CD14-positive monocyte (primary cell): ENCODE results near the gene OR1N1. TPM values are rescaled to one million over a fixed set of nuclear protein-coding genes. Genes with fewer than 3 reads are reported as not detected.

Experiments
- DNase-seq, 3 donors: peaks; one replicate each; pipeline ENCODE4 v3.0.0-alpha.2; 2011 to 2022
- H2AFZ ChIP-seq: 2 replicates; pipeline ENCODE4 v1.6.0; 2012; ENCODE audit warnings: mild to moderate bottlenecking, low read depth, low read length, inconsistent platforms; ENCODE audit not compliant: insufficient read depth, poor library complexity, severe bottlenecking
- H3K27ac ChIP-seq, 2 donors: 1 replicate in 1 of 2; 2 replicates in 1 of 2; pipeline ENCODE4 v1.5.1; 2012 to 2013; ENCODE audit warnings: low read length in 2 of 2, control low read depth in 1 of 2, inconsistent platforms in 1 of 2, low read depth in 1 of 2, mild to moderate bottlenecking in 1 of 2
- H3K27me3 ChIP-seq, 2 donors: one replicate each; pipeline versions ENCODE4 v1.6.0 to v1.6.1; 2011 to 2013; ENCODE audit warnings: low read length in 2 of 2; ENCODE audit not compliant: control insufficient read depth in 2 of 2, insufficient read depth in 2 of 2
- H3K36me3 ChIP-seq, 2 donors: replicated peaks in 1 of 2; 1 replicate in 1 of 2; 2 replicates in 1 of 2; pipeline versions ENCODE4 v1.5.1 to v1.6.1; 2012 to 2013; ENCODE audit warnings: low read length in 2 of 2, control low read depth in 1 of 2, inconsistent platforms in 1 of 2, mild to moderate bottlenecking in 1 of 2; ENCODE audit not compliant: insufficient read depth in 2 of 2, control insufficient read depth in 1 of 2
- H3K4me1 ChIP-seq, 2 donors: 1 replicate in 1 of 2; 2 replicates in 1 of 2; pipeline versions ENCODE4 v1.5.1 to v1.6.1; 2012 to 2013; ENCODE audit warnings: low read length in 2 of 2, control low read depth in 1 of 2, inconsistent platforms in 1 of 2, mild to moderate bottlenecking in 1 of 2, moderate library complexity in 1 of 2; ENCODE audit not compliant: insufficient read depth in 2 of 2, control insufficient read depth in 1 of 2
- H3K4me2 ChIP-seq: replicated peaks from 2 replicates; pipeline ENCODE3; 2012; ENCODE audit warnings: low read length, moderate library complexity, mild to moderate bottlenecking; ENCODE audit not compliant: poor library complexity, severe bottlenecking; ENCODE audit errors: extremely low read depth
- H3K4me3 ChIP-seq, 3 experiments: fragments of 200-600 bp in 1 of 3; sonication (generic) in 1 of 3; replicated peaks in 1 of 3; 1 replicate in 2 of 3; 2 replicates in 1 of 3; pipeline ENCODE4 v1.5.1; 2011 to 2013; ENCODE audit warnings: low read length in 3 of 3, mild to moderate bottlenecking in 3 of 3, control low read depth in 2 of 3, low read depth in 2 of 3, inconsistent platforms in 1 of 3, moderate library complexity in 1 of 3
- H3K79me2 ChIP-seq: 2 replicates; pipeline ENCODE4 v1.6.0; 2012; ENCODE audit warnings: mild to moderate bottlenecking, control low read depth, inconsistent platforms, low read length, moderate library complexity; ENCODE audit not compliant: insufficient read depth
- H3K9ac ChIP-seq: 2 replicates; pipeline ENCODE4 v1.6.0; 2017; ENCODE audit warnings: low read length, mild to moderate bottlenecking; ENCODE audit not compliant: insufficient read depth, poor library complexity, severe bottlenecking
- H3K9me3 ChIP-seq, 2 donors: replicated peaks in 1 of 2; 1 replicate in 1 of 2; 2 replicates in 1 of 2; pipeline versions ENCODE4 v1.5.1 to v1.6.1; 2012 to 2013; ENCODE audit warnings: low read length in 2 of 2, control low read depth in 1 of 2; ENCODE audit not compliant: control insufficient read depth in 1 of 2, insufficient read depth in 1 of 2
- H4K20me1 ChIP-seq: 2 replicates; pipeline ENCODE4 v1.6.0; 2012; ENCODE audit warnings: mild to moderate bottlenecking, low read length, control low read depth, moderate library complexity; ENCODE audit not compliant: insufficient read depth
- H3K27ac Mint-ChIP-seq, 7 donors: one replicate each; pipeline ENCODE4 v1.8.0; 2020; ENCODE audit warnings: mild to moderate bottlenecking in 7 of 7, mixed read lengths in 7 of 7, moderate library complexity in 6 of 7, inconsistent platforms in 2 of 7
- H3K27me3 Mint-ChIP-seq, 3 donors: one replicate each; pipeline ENCODE4 v1.8.0; 2021 to 2022; ENCODE audit warnings: low read depth in 3 of 3, mild to moderate bottlenecking in 3 of 3, mixed read lengths in 3 of 3, moderate library complexity in 3 of 3, inconsistent platforms in 1 of 3
- H3K36me3 Mint-ChIP-seq, 2 donors: one replicate each; pipeline ENCODE4 v1.8.0; 2020; ENCODE audit warnings: mixed read lengths in 2 of 2, inconsistent platforms in 1 of 2, mild to moderate bottlenecking in 1 of 2
- H3K4me1 Mint-ChIP-seq: one replicate; pipeline ENCODE4 v1.8.0; 2020; ENCODE audit warnings: mild to moderate bottlenecking, mixed read lengths
- H3K4me3 Mint-ChIP-seq, 2 donors: one replicate each; pipeline ENCODE4 v1.8.0; 2020; ENCODE audit warnings: mild to moderate bottlenecking in 2 of 2, mixed read lengths in 2 of 2, moderate library complexity in 1 of 2
- H3K9me3 Mint-ChIP-seq, 7 donors: one replicate each; pipeline ENCODE4 v1.8.0; 2020 to 2022; ENCODE audit warnings: mixed read lengths in 7 of 7, mild to moderate bottlenecking in 6 of 7, moderate library complexity in 6 of 7, inconsistent platforms in 2 of 7
- CTCF ChIP-seq: fragments of 200-600 bp; IDR thresholded peaks from one replicate; pipeline ENCODE4 v1.8.0; 2022; ENCODE audit warnings: antibody characterized with exemption, mild to moderate bottlenecking
- WGBS: methylation state at CpG from one replicate; pipeline ENCODE4 v1.1.5; 2013; ENCODE audit warnings: missing lambda C conversion rate; ENCODE audit not compliant: insufficient coverage; 5-methylcytosine and 5-hydroxymethylcytosine counted together
- intact Hi-C, 2 donors: fragments of 100-400 bp; cut with micrococcal nuclease; formaldehyde crosslinking; loops; one replicate each; pipeline versions ENCODE4 v1.15.0 to v1.15.1; 2023
- polyA plus RNA-seq, 3 donors: library from polyadenylated mRNA; depleted of rRNA in 1 of 3; unstranded in 2 of 3; stranded (reverse) in 1 of 3; fragments of 300-500 nt in 2 of 3; fragments of >200 nt in 1 of 3; fragmentation: Illumina TruSeq in 2 of 3; gene quantifications; 1 replicate in 2 of 3; 2 replicates in 1 of 3; pipeline ENCODE4 v1.2.3, GENCODE V29; 2012 to 2021

OR1N1 gene
- polyA plus RNA-seq, 3 donors: not detected

GRCh38 chr9:122551371-122551770 lies 24.3 kb upstream of the OR1N1 start:
- TF ChIP-seq CTCF: no peak
- H3K27ac Mint-ChIP-seq: no peak overlapping the region

GRCh38 chr9:122546196-122546595 lies 19.1 kb upstream of the OR1N1 start:
- H3K27ac Mint-ChIP-seq: no peak overlapping the region

More at GRCh38 chr9:122551371-122551770, 24.3 kb upstream of the OR1N1 start:
- Mint-ChIP-seq H3K36me3 (no peaks in the 10 kb centered on the region), H3K27me3 (peaks cover 0 to 10% (median 3%) of the 10 kb centered on the region in 3 donors), H3K9me3 (peaks cover 0 to 8% (median 3%) of the 10 kb centered on the region in 7 donors), H3K4me1 (no peaks in the 10 kb centered on the region), H3K4me3 (no peak overlapping the region)
- Histone ChIP-seq H3K79me2 (no peaks in the 10 kb centered on the region), H3K36me3 (no peaks in the 10 kb centered on the region), H3K4me2 (no peak overlapping the region), H3K27ac (no peak overlapping the region), H3K4me1 (no peaks in the 10 kb centered on the region), H3K9me3 (no peaks in the 10 kb centered on the region), H3K4me3 (no peak overlapping the region), H3K27me3 (no peaks in the 10 kb centered on the region), H2AFZ (no peak overlapping the region), H4K20me1 (no peaks in the 10 kb centered on the region), H3K9ac (no peak overlapping the region)
- no peak for DNase-seq
- intact Hi-C loops: no loop called here
- 83% methylated on average over 4 of the region's 5 CpGs for WGBS

More at GRCh38 chr9:122546196-122546595, 19.1 kb upstream of the OR1N1 start:
- Mint-ChIP-seq H3K4me3 (no peak overlapping the region), H3K27me3 (peaks cover 4 to 5% (median 5%) of the 10 kb centered on the region in 3 donors), H3K9me3 (peaks cover 0 to 11% (median 4%) of the 10 kb centered on the region in 7 donors), H3K4me1 (no peaks in the 10 kb centered on the region), H3K36me3 (no peaks in the 10 kb centered on the region)
- no peaks in the 10 kb centered on the region for H3K27me3 ChIP-seq
- H3K9me3 ChIP-seq: no peaks in the 10 kb centered on the region
- H2AFZ ChIP-seq: no peak overlapping the region
- intact Hi-C loops: no loop called here
- H3K4me3 ChIP-seq: no peak overlapping the region
- H3K79me2 ChIP-seq: no peaks in the 10 kb centered on the region
- no peaks in the 10 kb centered on the region for H3K4me1 ChIP-seq
- H3K9ac ChIP-seq: no peak overlapping the region
- WGBS: 73% methylated on average over 4 of the region's 8 CpGs
- H3K27ac ChIP-seq: no peak overlapping the region
- no peak overlapping the region for H3K4me2 ChIP-seq
- no peak for DNase-seq
- H4K20me1 ChIP-seq: no peaks in the 10 kb centered on the region
- H3K36me3 ChIP-seq: no peaks in the 10 kb centered on the region
- no peak for TF ChIP-seq CTCF
